GM21717 (cell line): ENCODE measurements around the gene SUPT6H.
A peak's percentile ranks its signal among the peaks of the same experiment; 100 is the strongest.
"Not testable (repeated sequence)": the region's sequence is repeated elsewhere in the genome, so short reads cannot be mapped to it uniquely, and the experiment has no call there.

Source experiments
- ATAC-seq: cut with Tn5 transposase; IDR thresholded peaks from one replicate; pipeline ENCODE4 v1.9.1; 2021; ENCODE audit warnings: mild to moderate bottlenecking, moderate library complexity; ENCODE audit not compliant: unreplicated experiment

The SUPT6H gene

GRCh38 chr17:28735242-28735722 lies 73.3 kb downstream of the SUPT6H start:
- no peak for ATAC-seq

- ATAC-seq = not testable (repeated sequence)
Measured at GRCh38 chr17:28735913-28736769, 74.1 kb downstream of the SUPT6H start.

GRCh38 chr17:28737316-28737715 lies 75.3 kb downstream of the SUPT6H start:
- no peak for ATAC-seq

- peak; percentile 44 for ATAC-seq
Measured at GRCh38 chr17:28737770-28738679, 76.0 kb downstream of the SUPT6H start.

- ATAC-seq = peak; percentile 30
Measured at GRCh38 chr17:28738680-28739384, 76.8 kb downstream of the SUPT6H start.

GRCh38 chr17:28740406-28741357 lies 78.7 kb downstream of the SUPT6H start:
- ATAC-seq = no peak

DNA sequence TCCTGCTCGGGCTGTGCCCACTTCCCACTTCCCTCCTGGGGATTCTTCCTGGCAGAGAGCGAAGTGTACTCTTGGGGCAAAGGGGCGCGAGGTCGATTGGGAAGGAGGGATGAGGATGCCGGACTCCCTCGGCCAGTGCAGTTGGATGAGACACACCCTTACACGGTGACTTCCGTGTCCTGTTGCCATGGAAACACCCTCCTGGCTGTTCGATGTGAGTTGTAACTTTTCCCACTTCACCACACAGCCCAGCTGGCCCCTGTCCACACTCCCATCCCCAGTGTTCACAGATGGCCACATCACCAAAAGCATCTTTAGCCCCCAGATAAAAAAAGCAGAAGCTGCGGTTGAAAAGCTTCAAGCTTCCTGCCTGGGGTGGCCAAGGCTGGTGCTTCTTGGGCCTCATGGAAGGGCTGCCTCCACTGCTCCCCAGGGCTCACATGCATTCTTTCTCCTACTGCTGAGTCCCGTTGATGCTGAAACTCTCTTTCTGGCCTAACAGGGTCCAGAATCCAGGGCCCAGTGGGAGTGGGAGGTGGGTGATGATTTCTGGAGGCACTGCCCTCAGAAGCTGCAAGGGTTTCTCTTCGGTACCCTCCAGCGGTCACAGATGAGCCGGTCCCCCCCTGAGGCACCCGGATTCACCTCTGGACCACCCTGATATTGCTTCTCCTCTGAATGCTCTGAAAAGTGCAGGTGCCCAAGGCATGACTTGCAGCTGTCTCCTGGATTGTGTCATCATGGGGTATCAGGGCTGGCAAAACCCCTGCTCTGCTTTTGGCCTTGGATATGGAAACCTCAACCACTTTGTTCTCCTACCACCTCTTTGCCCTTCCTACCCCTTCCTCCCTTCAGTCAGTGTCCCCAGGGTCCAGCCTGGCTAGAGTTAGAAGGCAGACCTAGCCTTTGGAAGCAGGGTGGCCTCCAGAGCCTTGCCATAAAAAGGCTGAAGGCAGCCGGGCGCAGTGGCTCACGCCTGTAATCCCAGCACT lies 79.6 kb downstream of the SUPT6H start:
- no peak for ATAC-seq

DNA sequence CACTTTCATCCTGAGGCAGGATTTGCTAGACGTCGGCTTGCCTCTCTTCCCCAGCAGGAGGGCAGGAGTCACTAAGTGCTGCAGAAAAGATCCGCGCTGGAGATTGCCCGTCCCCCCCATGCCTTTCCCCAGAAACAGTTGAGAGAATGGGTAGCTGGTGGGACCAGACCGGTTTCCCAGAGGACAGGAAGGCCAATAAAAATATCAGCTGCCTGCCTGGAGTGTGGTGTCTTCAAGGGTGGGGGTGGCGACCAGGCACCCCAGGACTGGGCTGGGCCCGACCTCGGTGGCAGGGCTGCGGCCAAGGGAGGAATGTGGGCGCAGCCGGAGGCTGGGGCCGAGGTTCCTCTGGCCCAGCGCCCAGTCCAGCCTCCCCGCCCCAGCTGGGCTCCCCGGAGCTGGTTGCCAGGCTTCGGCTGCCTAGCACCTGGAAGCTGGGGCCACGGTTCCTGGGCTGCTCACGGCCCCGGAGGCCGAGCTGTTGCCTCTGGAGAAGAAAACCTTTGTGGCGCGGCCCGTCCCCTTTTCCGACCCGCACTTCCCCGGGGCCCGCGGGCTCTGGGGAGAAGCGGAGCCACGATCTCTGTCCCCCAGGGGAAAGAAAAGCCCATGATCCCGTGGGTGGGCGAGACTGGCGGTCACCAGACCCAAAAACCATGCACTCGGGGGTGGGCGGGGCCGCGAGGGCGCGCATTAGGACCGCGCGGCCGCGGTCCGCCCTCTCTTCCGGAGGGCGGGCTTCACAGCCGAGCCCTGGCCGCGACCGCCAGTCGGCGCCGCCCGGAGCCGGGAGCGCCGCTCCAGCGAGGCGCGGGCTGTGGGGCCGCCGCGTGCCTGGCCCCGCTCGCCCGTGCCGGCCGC lies 81.5 kb downstream of the SUPT6H start, which contains the start of gene TRAF4:
TRAF4 (plus strand) TSS at position 769 of the 861 bp plus-strand sequence. CDS start 102 bp downstream, outside the sequence.
- ATAC-seq = peak; percentile 34

DNA sequence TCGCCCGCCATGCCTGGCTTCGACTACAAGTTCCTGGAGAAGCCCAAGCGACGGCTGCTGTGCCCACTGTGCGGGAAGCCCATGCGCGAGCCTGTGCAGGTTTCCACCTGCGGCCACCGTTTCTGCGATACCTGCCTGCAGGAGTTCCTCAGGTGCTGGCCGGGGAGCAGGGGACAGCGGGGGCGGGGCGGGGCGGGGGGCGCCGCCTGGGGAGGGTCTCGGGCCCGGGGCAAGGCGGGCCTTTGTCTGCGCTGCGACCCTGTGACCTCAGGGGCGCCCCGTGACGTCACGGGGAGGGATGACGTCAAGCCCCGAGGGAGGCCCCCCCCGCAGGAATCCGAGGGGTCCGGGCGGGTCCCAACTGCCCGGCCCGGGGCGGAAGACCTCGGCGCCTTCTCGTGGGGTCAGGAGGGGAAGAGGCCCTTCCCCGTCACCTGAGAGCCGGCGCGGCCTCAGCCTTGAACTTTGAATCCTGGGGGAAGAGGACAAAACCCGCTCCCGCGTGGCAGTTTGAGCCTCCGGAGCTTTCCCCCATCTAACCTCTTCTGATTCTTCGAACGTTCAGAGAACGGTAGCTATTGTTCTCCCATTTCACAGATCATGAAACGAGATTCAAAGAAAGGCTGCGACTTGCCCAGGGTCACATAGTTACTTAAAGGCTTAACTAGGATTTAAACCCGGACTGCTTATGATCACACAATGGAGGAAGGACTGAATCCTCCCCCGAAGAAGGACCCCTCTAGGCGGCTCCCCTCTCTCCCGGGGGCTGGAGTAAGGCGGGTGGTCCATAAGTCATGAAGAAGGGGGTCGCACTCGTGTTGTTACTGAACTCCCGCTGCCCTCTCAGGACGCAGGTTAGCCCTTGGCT lies 82.3 kb downstream of the SUPT6H start:
- no peak for ATAC-seq

DNA sequence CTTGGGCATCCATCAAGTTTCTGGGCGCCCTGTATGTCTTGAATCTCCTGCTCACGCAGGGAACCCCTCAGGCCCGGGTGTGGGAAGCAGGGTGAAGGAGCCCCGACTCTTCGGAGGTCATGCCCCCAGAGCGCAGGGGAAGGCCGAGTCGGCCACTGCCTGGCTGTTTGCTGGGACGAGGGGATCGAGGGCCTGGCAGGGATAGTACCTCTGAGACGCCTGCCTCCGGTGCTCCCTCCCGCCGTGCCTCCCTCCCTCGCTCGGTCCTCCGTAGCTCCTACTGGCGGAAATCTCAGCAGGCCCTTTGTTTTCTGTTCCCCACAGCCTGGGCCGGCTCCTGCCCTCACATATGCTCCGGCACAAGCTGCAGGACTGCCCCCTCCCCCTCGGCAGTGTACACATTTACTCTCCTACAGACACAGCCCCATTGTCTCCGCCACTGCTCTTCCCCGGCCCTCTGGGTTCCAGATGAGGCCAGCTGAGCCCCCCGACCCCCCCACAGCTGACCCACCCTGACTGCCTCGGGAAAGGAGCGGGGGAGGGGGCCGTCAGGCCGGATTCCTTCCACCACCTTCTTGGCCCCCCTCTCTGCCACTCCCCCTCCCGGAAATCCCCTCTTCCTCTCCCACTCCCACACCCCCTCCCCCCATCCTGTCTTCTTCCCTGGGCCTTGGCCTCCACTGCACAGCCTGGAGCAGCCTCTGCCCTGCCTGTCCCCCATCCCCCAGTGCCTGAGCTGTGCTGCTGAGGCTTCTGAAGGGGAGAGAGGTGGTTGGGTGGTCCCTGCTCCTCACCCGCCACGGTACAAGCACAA lies 83.2 kb downstream of the SUPT6H start:
- ATAC-seq = no peak

- no peak for ATAC-seq
Measured at GRCh38 chr17:28745786-28746411, 83.9 kb downstream of the SUPT6H start.

DNA sequence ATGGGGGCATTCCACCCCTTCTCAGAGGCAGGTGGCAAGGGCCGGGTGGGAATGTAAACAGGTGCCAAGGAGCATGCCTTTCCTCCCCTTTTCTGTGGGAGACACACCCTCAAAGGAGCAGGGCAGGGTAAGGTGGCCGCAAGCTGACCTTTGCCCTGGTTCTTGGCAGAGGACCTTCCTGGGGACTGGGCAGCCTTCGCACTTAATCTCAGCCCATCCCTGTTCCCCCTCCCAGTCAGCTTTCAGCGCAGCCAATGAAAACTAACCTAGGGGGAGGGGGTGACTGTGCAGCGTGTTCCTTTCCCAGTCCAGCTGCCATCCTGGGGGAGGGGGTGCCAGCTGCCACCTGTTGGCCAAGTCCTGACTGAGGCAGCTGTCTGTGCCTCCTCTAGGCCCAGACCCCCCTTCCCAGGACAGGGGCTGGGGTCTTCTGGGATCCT lies 84.6 kb downstream of the SUPT6H start:
- no peak for ATAC-seq

GRCh38 chr17:28747051-28747691 lies 85.2 kb downstream of the SUPT6H start:
- ATAC-seq = no peak

DNA sequence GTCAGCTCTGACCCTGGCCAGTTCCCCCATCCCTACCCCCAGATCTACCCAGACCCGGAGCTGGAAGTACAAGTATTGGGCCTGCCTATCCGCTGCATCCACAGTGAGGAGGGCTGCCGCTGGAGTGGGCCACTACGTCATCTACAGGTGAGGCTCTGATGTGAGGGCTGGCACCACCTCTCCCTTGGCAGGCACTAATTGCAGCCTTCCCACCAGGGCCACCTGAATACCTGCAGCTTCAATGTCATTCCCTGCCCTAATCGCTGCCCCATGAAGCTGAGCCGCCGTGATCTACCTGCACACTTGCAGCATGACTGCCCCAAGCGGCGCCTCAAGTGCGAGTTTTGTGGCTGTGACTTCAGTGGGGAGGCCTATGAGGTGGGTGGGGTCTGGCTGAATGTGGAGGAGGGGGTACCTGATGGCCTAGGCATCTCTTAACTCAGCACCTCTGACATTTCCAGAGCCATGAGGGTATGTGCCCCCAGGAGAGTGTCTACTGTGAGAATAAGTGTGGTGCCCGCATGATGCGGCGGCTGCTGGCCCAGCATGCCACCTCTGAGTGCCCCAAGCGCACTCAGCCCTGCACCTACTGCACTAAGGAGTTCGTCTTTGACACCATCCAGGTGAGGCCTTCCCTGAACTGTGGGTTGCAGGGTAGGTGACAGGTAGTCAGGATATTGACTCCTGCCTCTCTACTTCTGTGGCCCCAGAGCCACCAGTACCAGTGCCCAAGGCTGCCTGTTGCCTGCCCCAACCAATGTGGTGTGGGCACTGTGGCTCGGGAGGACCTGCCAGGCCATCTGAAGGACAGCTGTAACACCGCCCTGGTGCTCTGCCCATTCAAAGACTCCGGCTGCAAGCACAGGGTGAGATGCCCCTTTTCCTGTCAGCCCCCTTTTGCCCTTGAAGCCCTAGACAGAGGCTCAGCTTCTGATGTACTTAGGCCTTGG lies 86.1 kb downstream of the SUPT6H start:
- no peak for ATAC-seq
